ENCODE results near the gene OR51I1.

GRCh38 chr11:5488385-5488784, 47.1 kb upstream of the OR51I1 start, which contains the start of gene OR52D1:
- TF ChIP-seq CTCF (IDR thresholded peaks at IDR 0.05) = no peak
- TF ChIP-seq POLR2A (IDR thresholded peaks at IDR 0.05) = no peak
